ENCODE results near the gene RNF150.

The RNF150 gene

GRCh38 chr4:141079393-141079930 lies 53.8 kb downstream of the RNF150 start:
- Histone ChIP-seq H3K36me3 (ENCODE audit: control insufficient read depth, insufficient read depth, low read length) (no peaks in the 10 kb centered on the region), H3K27ac (ENCODE audit: insufficient read depth, low read depth, low read length, poor library complexity, severe bottlenecking) (peak overlapping the region; percentile 2), H3K27me3 (ENCODE audit: control insufficient read depth, insufficient read depth, low read length, poor library complexity, severe bottlenecking) (no peaks in the 10 kb centered on the region), H3K9me3 (ENCODE audit: control insufficient read depth, low read length) (no peaks in the 10 kb centered on the region), H3K4me1 (ENCODE audit: control insufficient read depth, insufficient read depth, low read length) (peaks cover 6% of the 10 kb centered on the region), H3K4me3 (ENCODE audit: insufficient read depth, low read depth, low read length) (no peak overlapping the region)
- WGBS, 2 experiments, result 88 to 93% methylated on average over 2 to 3 of the region's 3 CpGs

GRCh38 chr4:141078871-141079270 lies 54.4 kb downstream of the RNF150 start:
- no peaks in the 10 kb centered on the region for H3K9me3 ChIP-seq (ENCODE audit: control insufficient read depth, low read length)
- no peaks in the 10 kb centered on the region for H3K36me3 ChIP-seq (ENCODE audit: control insufficient read depth, insufficient read depth, low read length)
- H3K4me1 ChIP-seq (ENCODE audit: control insufficient read depth, insufficient read depth, low read length), result peaks cover 6% of the 10 kb centered on the region
- H3K27ac ChIP-seq (ENCODE audit: insufficient read depth, low read depth, low read length, poor library complexity, severe bottlenecking), result no peak overlapping the region
- no peak overlapping the region for H3K4me3 ChIP-seq (ENCODE audit: insufficient read depth, low read depth, low read length)
- H3K27me3 ChIP-seq (ENCODE audit: control insufficient read depth, insufficient read depth, low read length, poor library complexity, severe bottlenecking), result no peaks in the 10 kb centered on the region

GRCh38 chr4:141077611-141078225 lies 55.6 kb downstream of the RNF150 start:
- Histone ChIP-seq H3K4me1 (ENCODE audit: control insufficient read depth, insufficient read depth, low read length) (peaks cover 6% of the 10 kb centered on the region), H3K27ac (ENCODE audit: insufficient read depth, low read depth, low read length, poor library complexity, severe bottlenecking) (no peak overlapping the region), H3K4me3 (ENCODE audit: insufficient read depth, low read depth, low read length) (no peak overlapping the region), H3K27me3 (ENCODE audit: control insufficient read depth, insufficient read depth, low read length, poor library complexity, severe bottlenecking) (no peaks in the 10 kb centered on the region), H3K36me3 (ENCODE audit: control insufficient read depth, insufficient read depth, low read length) (no peaks in the 10 kb centered on the region), H3K9me3 (ENCODE audit: control insufficient read depth, low read length) (no peaks in the 10 kb centered on the region)
- WGBS, 2 experiments, result 92 to 93% methylated on average over 1 of the region's 1 CpG

- Histone ChIP-seq H3K36me3 (ENCODE audit: control insufficient read depth, insufficient read depth, low read length) (no peaks in the 10 kb centered on the region), H3K27me3 (ENCODE audit: control insufficient read depth, insufficient read depth, low read length, poor library complexity, severe bottlenecking) (no peaks in the 10 kb centered on the region), H3K4me1 (ENCODE audit: control insufficient read depth, insufficient read depth, low read length) (peaks cover 6% of the 10 kb centered on the region), H3K27ac (ENCODE audit: insufficient read depth, low read depth, low read length, poor library complexity, severe bottlenecking) (no peak overlapping the region), H3K9me3 (ENCODE audit: control insufficient read depth, low read length) (no peaks in the 10 kb centered on the region), H3K4me3 (ENCODE audit: insufficient read depth, low read depth, low read length) (no peak overlapping the region)
Measured at GRCh38 chr4:141075553-141075952, 57.7 kb downstream of the RNF150 start.

GRCh38 chr4:141074098-141074878 lies 59.0 kb downstream of the RNF150 start:
- Histone ChIP-seq H3K4me1 (ENCODE audit: control insufficient read depth, insufficient read depth, low read length) (peaks cover 6% of the 10 kb centered on the region), H3K9me3 (ENCODE audit: control insufficient read depth, low read length) (no peaks in the 10 kb centered on the region), H3K27ac (ENCODE audit: insufficient read depth, low read depth, low read length, poor library complexity, severe bottlenecking) (no peak overlapping the region), H3K36me3 (ENCODE audit: control insufficient read depth, insufficient read depth, low read length) (no peaks in the 10 kb centered on the region), H3K4me3 (ENCODE audit: insufficient read depth, low read depth, low read length) (no peak overlapping the region), H3K27me3 (ENCODE audit: control insufficient read depth, insufficient read depth, low read length, poor library complexity, severe bottlenecking) (no peaks in the 10 kb centered on the region)
- 92 to 94% methylated on average over 4 of the region's 4 CpGs for WGBS, 2 experiments

GRCh38 chr4:141066690-141067089 lies 66.6 kb downstream of the RNF150 start:
- WGBS, 2 experiments, result 80 to 82% methylated on average over 1 to 2 of the region's 3 CpGs
- Histone ChIP-seq H3K9me3 (ENCODE audit: control insufficient read depth, low read length) (no peaks in the 10 kb centered on the region), H3K4me3 (ENCODE audit: insufficient read depth, low read depth, low read length) (no peak overlapping the region)

GRCh38 chr4:141065872-141066271 lies 67.4 kb downstream of the RNF150 start:
- no peaks in the 10 kb centered on the region for H3K27me3 ChIP-seq (ENCODE audit: control insufficient read depth, insufficient read depth, low read length, poor library complexity, severe bottlenecking)
- no peak overlapping the region for H3K4me3 ChIP-seq (ENCODE audit: insufficient read depth, low read depth, low read length)
- H3K36me3 ChIP-seq (ENCODE audit: control insufficient read depth, insufficient read depth, low read length), result no peaks in the 10 kb centered on the region
- H3K27ac ChIP-seq (ENCODE audit: insufficient read depth, low read depth, low read length, poor library complexity, severe bottlenecking), result no peak overlapping the region
- no peaks in the 10 kb centered on the region for H3K4me1 ChIP-seq (ENCODE audit: control insufficient read depth, insufficient read depth, low read length)
- 85 to 96% methylated on average over 2 of the region's 3 CpGs for WGBS, 2 experiments
- H3K9me3 ChIP-seq (ENCODE audit: control insufficient read depth, low read length), result no peaks in the 10 kb centered on the region

More at GRCh38 chr4:141066690-141067089, 66.6 kb downstream of the RNF150 start:
- Histone ChIP-seq H3K27me3 (ENCODE audit: control insufficient read depth, insufficient read depth, low read length, poor library complexity, severe bottlenecking) (no peaks in the 10 kb centered on the region), H3K36me3 (ENCODE audit: control insufficient read depth, insufficient read depth, low read length) (no peaks in the 10 kb centered on the region), H3K27ac (ENCODE audit: insufficient read depth, low read depth, low read length, poor library complexity, severe bottlenecking) (no peak overlapping the region), H3K4me1 (ENCODE audit: control insufficient read depth, insufficient read depth, low read length) (no peaks in the 10 kb centered on the region)

- no peaks in the 10 kb centered on the region for H3K27me3 ChIP-seq (ENCODE audit: control insufficient read depth, insufficient read depth, low read length, poor library complexity, severe bottlenecking)
- H3K4me1 ChIP-seq (ENCODE audit: control insufficient read depth, insufficient read depth, low read length), result no peaks in the 10 kb centered on the region
- WGBS, 2 experiments, result 89 to 98% methylated on average over 3 to 4 of the region's 4 CpGs
- H3K4me3 ChIP-seq (ENCODE audit: insufficient read depth, low read depth, low read length), result no peak overlapping the region
- H3K27ac ChIP-seq (ENCODE audit: insufficient read depth, low read depth, low read length, poor library complexity, severe bottlenecking), result no peak overlapping the region
- no peaks in the 10 kb centered on the region for H3K36me3 ChIP-seq (ENCODE audit: control insufficient read depth, insufficient read depth, low read length)
- H3K9me3 ChIP-seq (ENCODE audit: control insufficient read depth, low read length), result no peaks in the 10 kb centered on the region
Measured at GRCh38 chr4:141062651-141063050, 70.6 kb downstream of the RNF150 start.

GRCh38 chr4:141058591-141059512 lies 74.4 kb downstream of the RNF150 start:
- Histone ChIP-seq H3K4me1 (ENCODE audit: control insufficient read depth, insufficient read depth, low read length) (peaks cover 3% of the 10 kb centered on the region), H3K27ac (ENCODE audit: insufficient read depth, low read depth, low read length, poor library complexity, severe bottlenecking) (no peak overlapping the region), H3K27me3 (ENCODE audit: control insufficient read depth, insufficient read depth, low read length, poor library complexity, severe bottlenecking) (no peaks in the 10 kb centered on the region), H3K36me3 (ENCODE audit: control insufficient read depth, insufficient read depth, low read length) (no peaks in the 10 kb centered on the region), H3K9me3 (ENCODE audit: control insufficient read depth, low read length) (no peaks in the 10 kb centered on the region), H3K4me3 (ENCODE audit: insufficient read depth, low read depth, low read length) (no peak overlapping the region)
- WGBS, 2 experiments, result 90 to 95% methylated on average over 3 to 4 of the region's 4 CpGs

- Histone ChIP-seq H3K27me3 (ENCODE audit: control insufficient read depth, insufficient read depth, low read length, poor library complexity, severe bottlenecking) (no peaks in the 10 kb centered on the region), H3K27ac (ENCODE audit: insufficient read depth, low read depth, low read length, poor library complexity, severe bottlenecking) (no peak overlapping the region), H3K4me3 (ENCODE audit: insufficient read depth, low read depth, low read length) (no peak overlapping the region), H3K36me3 (ENCODE audit: control insufficient read depth, insufficient read depth, low read length) (no peaks in the 10 kb centered on the region), H3K4me1 (ENCODE audit: control insufficient read depth, insufficient read depth, low read length) (peaks cover 3% of the 10 kb centered on the region), H3K9me3 (ENCODE audit: control insufficient read depth, low read length) (no peaks in the 10 kb centered on the region)
- 88 to 92% methylated on average over 2 of the region's 2 CpGs for WGBS, 2 experiments
Measured at GRCh38 chr4:141057582-141057981, 75.7 kb downstream of the RNF150 start.

Data from ectodermal cell (in vitro differentiated cells).